ENCODE results near the gene RPS24.

DNA sequence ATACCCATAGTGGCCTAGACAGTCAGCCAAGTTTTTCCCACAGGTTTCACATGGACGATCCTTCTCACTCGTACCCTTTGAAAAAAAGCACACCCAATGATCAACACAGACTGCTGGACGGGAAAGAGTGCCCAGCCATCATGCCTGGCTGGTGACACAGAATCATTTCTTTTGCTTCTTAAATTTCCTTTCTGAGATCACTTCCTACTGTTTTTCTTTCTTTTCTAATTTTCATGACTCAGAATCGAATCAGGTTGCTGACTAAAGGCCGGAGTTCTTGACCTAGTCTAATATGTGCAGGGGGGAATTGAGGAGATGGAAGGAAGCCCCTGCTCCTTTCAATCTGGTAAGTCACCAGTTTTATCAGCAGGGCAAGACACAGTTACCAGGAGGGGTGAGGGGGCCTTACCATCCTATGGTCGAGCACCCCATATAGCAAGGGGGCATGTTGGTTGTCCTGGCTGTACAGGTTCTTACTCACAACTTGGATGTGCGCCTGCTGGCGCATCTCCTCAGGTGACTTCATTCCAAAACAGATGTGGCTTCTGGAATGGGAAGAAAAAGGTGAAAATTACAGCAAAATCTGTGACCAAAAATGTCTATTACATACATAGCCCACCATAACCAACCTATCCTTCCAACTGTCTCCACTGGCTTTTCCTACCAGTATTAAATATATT, 7.8 kb upstream of the RPS24 start:
- no peak for TF ChIP-seq POLR2A (IDR thresholded peaks at IDR 0.05)
- TF ChIP-seq, protein P1, sequence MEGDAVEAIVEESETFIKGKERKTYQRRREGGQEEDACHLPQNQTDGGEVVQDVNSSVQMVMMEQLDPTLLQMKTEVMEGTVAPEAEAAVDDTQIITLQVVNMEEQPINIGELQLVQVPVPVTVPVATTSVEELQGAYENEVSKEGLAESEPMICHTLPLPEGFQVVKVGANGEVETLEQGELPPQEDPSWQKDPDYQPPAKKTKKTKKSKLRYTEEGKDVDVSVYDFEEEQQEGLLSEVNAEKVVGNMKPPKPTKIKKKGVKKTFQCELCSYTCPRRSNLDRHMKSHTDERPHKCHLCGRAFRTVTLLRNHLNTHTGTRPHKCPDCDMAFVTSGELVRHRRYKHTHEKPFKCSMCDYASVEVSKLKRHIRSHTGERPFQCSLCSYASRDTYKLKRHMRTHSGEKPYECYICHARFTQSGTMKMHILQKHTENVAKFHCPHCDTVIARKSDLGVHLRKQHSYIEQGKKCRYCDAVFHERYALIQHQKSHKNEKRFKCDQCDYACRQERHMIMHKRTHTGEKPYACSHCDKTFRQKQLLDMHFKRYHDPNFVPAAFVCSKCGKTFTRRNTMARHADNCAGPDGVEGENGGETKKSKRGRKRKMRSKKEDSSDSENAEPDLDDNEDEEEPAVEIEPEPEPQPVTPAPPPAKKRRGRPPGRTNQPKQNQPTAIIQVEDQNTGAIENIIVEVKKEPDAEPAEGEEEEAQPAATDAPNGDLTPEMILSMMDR (IDR thresholded peaks at IDR 0.05 in 8 of 11, conservative IDR thresholded peaks at IDR 0.05 in 3 of 11) = no peak
- no peak for TF ChIP-seq POLR2AphosphoS5 (IDR thresholded peaks at IDR 0.05)

Data from spleen (tissue), 7 donors.